Activated CD4-positive, alpha-beta T cell treated with anti-CD3 and anti-CD28 coated beads for 1 hour (primary cell): Measurements from ENCODE around the gene ETV7.
A peak's percentile ranks its signal among the peaks of the same experiment; 100 is the strongest.
"Not testable (repeated sequence)": the region's sequence is repeated elsewhere in the genome, so short reads cannot be mapped to it uniquely, and the experiment has no call there.

ENCODE experiments used
- DNase-seq: peaks from one replicate; pipeline ENCODE4 v3.0.0-alpha.2; 2020

Gene ETV7

GRCh38 chr6:36362551-36363370 lies 24.7 kb downstream of the ETV7 start:
- DNase-seq, result no peak

GRCh38 chr6:36361071-36361470 lies 26.4 kb downstream of the ETV7 start:
- no peak for DNase-seq

GRCh38 chr6:36360241-36361054 lies 27.0 kb downstream of the ETV7 start:
- peak; percentile 49 for DNase-seq

GRCh38 chr6:36358226-36358915 lies 29.1 kb downstream of the ETV7 start:
- no peak for DNase-seq

GRCh38 chr6:36357872-36358225 lies 29.6 kb downstream of the ETV7 start:
- DNase-seq, result no peak

- DNase-seq, result no peak
These were observed 31.6 kb downstream of the ETV7 start for GRCh38 chr6:36355819-36356218.

GRCh38 chr6:36353411-36353915 lies 34.0 kb downstream of the ETV7 start:
- no peak for DNase-seq

- no peak for DNase-seq
These were observed 34.9 kb downstream of the ETV7 start for GRCh38 chr6:36352477-36353157.

- no peak for DNase-seq
These were observed 36.5 kb downstream of the ETV7 start for GRCh38 chr6:36350681-36351571.

- no peak for DNase-seq
These were observed 37.4 kb downstream of the ETV7 start for GRCh38 chr6:36350082-36350481.

GRCh38 chr6:36349240-36349639 lies 38.2 kb downstream of the ETV7 start:
- peak; percentile 18 for DNase-seq

- no peak for DNase-seq
These were observed 39.8 kb downstream of the ETV7 start for GRCh38 chr6:36347621-36348020.

GRCh38 chr6:36346486-36347273 lies 40.8 kb downstream of the ETV7 start:
- no peak for DNase-seq

GRCh38 chr6:36345681-36346466 lies 41.6 kb downstream of the ETV7 start:
- DNase-seq, result no peak

- no peak for DNase-seq
These were observed 44.3 kb downstream of the ETV7 start for GRCh38 chr6:36343109-36343680.

- DNase-seq, result peak; percentile 54
These were observed 46.6 kb downstream of the ETV7 start for GRCh38 chr6:36340618-36341454.

- DNase-seq, result no peak
These were observed 47.2 kb downstream of the ETV7 start for GRCh38 chr6:36340306-36340617.

- no peak for DNase-seq
These were observed 48.3 kb downstream of the ETV7 start for GRCh38 chr6:36339146-36339545.

- DNase-seq, result not testable (repeated sequence)
These were observed 49.2 kb downstream of the ETV7 start for GRCh38 chr6:36338223-36338622.
